T-helper 22 cell (primary cell): ENCODE results near the gene ABCA13.

Experiments used
- DNase-seq: peaks from one replicate; pipeline ENCODE4 v3.0.0-alpha.2; 2020; ENCODE audit warnings: low read depth

Gene ABCA13

GRCh38 chr7:48298779-48299178 is 127.5 kb downstream of the ABCA13 start:
- DNase-seq: no peak

- no peak for DNase-seq
Observed at GRCh38 chr7:48299580-48300169, 128.4 kb downstream of the ABCA13 start.

DNA sequence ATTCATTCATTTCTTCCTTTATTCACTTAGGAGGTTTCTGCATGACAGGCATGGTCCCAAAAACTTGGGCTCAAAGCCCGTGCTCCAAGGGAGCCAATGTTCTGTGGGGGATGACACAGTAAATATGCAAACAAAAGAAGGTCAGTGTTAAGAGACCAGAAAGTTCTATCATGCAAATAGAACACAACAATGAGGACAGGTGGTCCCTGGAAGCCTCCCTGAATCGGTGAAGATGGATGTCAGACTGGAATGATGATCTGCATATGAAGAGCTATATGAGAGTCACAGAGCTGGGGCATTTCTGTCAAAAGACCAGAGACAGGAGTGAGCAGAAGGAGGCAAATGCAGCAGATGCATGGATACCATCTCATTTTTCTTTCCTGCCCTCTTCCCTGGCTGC is 129.0 kb downstream of the ABCA13 start:
- DNase-seq: no peak

- no peak for DNase-seq
Observed at GRCh38 chr7:48301201-48301600, 129.9 kb downstream of the ABCA13 start.

- DNase-seq: no peak
Observed at GRCh38 chr7:48304641-48305040, 133.4 kb downstream of the ABCA13 start.

DNA sequence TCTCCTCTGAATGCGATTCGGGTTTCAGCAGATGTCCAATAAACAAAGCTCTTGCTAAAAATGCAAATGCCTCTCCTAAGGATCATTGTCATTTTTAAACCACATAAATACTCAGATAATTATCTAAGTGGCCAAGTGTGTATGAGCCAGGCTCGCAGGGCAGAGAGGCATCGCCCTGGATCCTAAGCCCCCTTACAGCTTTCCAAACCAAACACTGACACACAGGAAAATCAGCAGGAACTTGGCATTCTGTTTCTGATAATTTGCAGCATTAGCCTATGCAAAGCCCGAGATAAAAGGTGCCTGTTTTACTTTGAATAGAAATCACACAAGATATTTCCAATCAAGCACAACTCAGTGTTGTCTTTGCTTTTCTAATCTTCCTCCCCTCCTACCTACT is 134.4 kb downstream of the ABCA13 start:
- DNase-seq: no peak

DNA sequence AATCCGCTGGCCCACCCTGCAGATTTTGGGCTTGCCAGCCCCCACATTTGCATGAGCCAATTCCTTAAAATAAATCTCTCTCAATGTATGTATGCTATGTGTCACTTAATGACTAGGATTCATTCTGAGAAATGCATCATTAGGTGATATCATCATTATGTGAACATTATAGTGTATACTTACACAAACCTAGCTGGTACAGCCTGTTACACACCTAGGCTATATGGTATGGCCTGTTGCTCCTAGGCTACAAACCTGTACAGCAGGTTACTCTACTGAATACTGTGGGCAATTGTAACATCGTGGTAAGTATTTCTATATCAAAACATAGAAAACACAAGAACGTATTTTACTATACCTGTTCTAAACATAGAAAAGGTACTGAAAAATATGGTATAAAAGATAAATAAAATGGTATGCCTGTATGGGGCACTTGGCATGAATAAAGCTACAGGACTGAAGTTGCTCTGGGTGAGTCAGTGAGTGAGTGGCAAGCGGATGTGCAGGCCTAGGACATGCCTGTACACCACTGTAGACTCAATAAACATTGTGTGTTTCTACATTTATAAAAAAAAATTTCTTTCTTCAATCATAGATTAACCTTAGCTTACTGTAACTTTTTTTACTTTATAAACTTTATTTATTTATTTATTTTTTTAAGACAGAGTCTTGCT is 135.9 kb downstream of the ABCA13 start:
- no peak for DNase-seq

DNA sequence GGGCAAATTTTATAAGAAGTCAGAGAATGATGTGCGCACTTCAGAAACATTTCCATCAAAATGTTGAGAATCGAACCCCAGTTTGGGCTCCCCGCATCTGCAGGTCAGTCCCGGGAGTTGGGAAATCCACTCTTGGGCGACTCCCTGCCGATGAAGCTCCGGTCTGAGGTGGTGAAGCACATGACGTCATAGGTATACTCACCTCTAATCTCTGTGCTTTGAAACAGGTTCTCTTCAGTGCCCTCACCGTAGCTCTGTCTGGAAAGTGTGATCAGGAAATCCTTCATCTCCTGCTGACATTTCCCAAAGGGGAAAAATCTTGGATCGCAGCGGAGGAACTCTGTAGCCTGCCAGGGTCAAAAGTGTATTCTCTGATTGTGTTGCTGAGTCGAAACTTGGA is 138.5 kb downstream of the ABCA13 start:
- DNase-seq: no peak

GRCh38 chr7:48311464-48312100 is 140.3 kb downstream of the ABCA13 start:
- DNase-seq: no peak

- no peak for DNase-seq
Observed at GRCh38 chr7:48312151-48312550, 140.9 kb downstream of the ABCA13 start.

- DNase-seq: no peak
Observed at GRCh38 chr7:48316768-48317167, 145.5 kb downstream of the ABCA13 start.

DNA sequence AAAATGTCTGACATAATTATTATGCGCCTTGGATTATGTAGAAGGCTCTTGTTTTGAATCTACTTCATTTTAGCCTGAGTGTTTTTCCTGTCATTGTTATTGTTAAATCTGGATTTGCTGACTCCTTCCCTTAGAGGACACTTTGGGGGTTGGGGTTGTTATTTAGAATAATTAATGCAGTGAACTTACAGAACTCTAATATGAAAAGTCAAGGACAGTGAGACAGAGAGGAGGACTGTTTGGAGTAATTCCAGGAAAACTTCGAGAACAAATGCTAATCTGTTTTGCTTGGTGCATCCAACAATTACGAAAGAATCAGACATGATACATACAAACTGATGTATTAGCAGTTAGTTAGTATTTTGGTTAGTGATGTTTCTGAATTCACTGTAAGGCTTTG is 146.1 kb downstream of the ABCA13 start:
- DNase-seq: no peak

- no peak for DNase-seq
Observed at GRCh38 chr7:48321319-48322010, 150.2 kb downstream of the ABCA13 start.

GRCh38 chr7:48337012-48337621 is 165.9 kb downstream of the ABCA13 start:
- no peak for DNase-seq

GRCh38 chr7:48337781-48338180 is 166.5 kb downstream of the ABCA13 start:
- no peak for DNase-seq

- DNase-seq: no peak
Observed at GRCh38 chr7:48347230-48347825, 176.1 kb downstream of the ABCA13 start.

DNA sequence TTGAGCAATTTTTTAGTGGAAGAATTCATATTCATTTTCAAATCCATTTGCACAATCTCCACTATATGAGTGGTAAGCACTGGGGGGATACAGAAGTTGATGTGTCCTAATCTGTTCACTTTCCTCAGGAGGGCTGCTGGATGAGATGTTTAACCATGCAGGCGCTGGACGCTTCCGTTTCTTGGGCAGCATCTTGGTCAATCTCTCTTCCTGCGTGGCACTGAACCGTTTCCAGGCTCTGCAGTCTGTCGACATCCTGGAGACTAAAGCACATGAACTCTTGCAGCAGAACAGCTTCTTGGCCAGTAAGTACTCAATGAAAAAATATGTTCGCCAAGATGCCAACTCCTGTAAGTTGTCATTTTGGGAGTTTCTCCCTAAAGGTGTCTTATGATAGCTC is 179.3 kb downstream of the ABCA13 start:
- DNase-seq: no peak

DNA sequence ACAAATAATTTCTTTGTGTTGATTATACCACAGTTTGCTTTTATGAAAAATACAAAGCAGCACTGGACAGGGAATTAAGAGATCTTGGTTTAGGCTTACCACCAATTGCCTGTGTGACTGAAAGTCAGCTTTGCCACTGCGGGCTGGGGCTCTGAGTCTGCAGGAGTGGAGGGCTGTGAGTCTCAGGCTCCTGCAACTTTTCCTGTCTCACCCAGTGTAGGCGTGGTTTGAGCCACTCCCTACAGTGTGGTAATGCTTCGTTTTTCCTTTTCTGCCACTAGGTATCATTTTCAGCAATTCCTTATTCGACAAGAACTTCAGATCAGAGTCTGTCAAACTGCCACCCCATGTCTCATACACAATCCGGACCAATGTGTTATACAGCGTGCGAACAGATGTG is 180.6 kb downstream of the ABCA13 start:
- DNase-seq: no peak

GRCh38 chr7:48355346-48355745 is 184.1 kb downstream of the ABCA13 start:
- no peak for DNase-seq

GRCh38 chr7:48360574-48360973 is 189.3 kb downstream of the ABCA13 start:
- no peak for DNase-seq

DNA sequence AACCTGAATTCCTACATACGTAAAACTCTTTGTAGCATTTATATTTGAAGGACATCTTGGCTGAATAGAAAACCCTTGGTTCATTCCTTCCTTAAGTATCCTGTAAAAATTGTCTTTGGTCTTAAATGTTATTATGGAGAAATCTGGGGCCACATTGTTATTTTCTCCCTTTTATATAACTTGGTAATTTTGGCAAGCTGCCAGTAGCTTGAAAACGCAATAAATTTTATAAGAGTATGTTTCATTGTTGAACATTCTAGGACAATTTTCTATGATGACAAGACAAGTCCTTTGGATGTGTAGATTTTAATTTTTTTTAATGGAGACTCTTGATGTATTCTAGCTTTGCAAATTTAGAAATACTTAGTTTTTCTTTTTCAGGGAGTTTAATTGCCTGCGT is 191.9 kb downstream of the ABCA13 start:
- no peak for DNase-seq

GRCh38 chr7:48365010-48365409 is 193.8 kb downstream of the ABCA13 start:
- DNase-seq: no peak
